Heart left ventricle (tissue), 16 donors: ENCODE data around the gene AIF1L. TPM values are rescaled to one million over a fixed set of nuclear protein-coding genes. Genes with fewer than 3 reads are reported as not detected.
A peak's percentile ranks its signal among the peaks of the same experiment; 100 is the strongest.

Source experiments
- ATAC-seq, 4 donors: fragments of 200-7000 bp; cut with Tn5 transposase; one replicate each; pipeline ENCODE4 v1.9.1; 2020 to 2022; ENCODE audit warnings: moderate library complexity in 4 of 4, mild to moderate bottlenecking in 3 of 4, moderate number of reproducible peaks in 1 of 4
- DNase-seq, 5 donors: peaks; one replicate each; pipeline ENCODE4 v3.0.0-alpha.2; 2020
- H3K27ac ChIP-seq, 12 donors: fragments of 200-600 bp; sonication (generic) in 4 of 12; one replicate each; pipeline versions ENCODE4 v1.5.0 to v1.8.0; 2016 to 2022; ENCODE audit warnings: mild to moderate bottlenecking in 2 of 12
- H3K27me3 ChIP-seq, 9 donors: fragments of 200-600 bp; sonication (generic) in 2 of 9; one replicate each; pipeline versions ENCODE4 v1.5.1 to v1.8.0; 2016 to 2022; ENCODE audit warnings: mild to moderate bottlenecking in 3 of 9
- H3K36me3 ChIP-seq, 9 donors: fragments of 200-600 bp; sonication (generic) in 2 of 9; one replicate each; pipeline versions ENCODE4 v1.5.0 to v1.8.0; 2018 to 2022; ENCODE audit warnings: mild to moderate bottlenecking in 2 of 9
- H3K4me1 ChIP-seq, 12 donors: fragments of 200-600 bp; sonication (generic) in 4 of 12; one replicate each; pipeline versions ENCODE4 v1.5.0 to v1.8.0; 2016 to 2022; ENCODE audit warnings: mild to moderate bottlenecking in 3 of 12
- H3K4me3 ChIP-seq, 12 donors: fragments of 200-600 bp; sonication (generic) in 4 of 12; one replicate each; pipeline versions ENCODE4 v1.5.0 to v1.8.0; 2017 to 2022; ENCODE audit warnings: mild to moderate bottlenecking in 9 of 12, moderate library complexity in 4 of 12
- H3K9me3 ChIP-seq, 12 donors: fragments of 200-600 bp; sonication (generic) in 4 of 12; one replicate each; pipeline versions ENCODE4 v1.5.0 to v1.8.0; 2016 to 2022; ENCODE audit warnings: mild to moderate bottlenecking in 1 of 12
- POLR2A ChIP-seq, 2 donors: fragments of 450-650 bp; IDR thresholded peaks; one replicate each; pipeline ENCODE4 v1.6.1; 2017; ENCODE audit warnings: antibody characterized with exemption in 2 of 2, mild to moderate bottlenecking in 2 of 2, moderate library complexity in 2 of 2
- WGBS, 4 donors: extraction: QIAGEN DNeasy Blood & Tissue Kit in 2 of 4; methylation state at CpG; one replicate each; pipeline versions ENCODE4 v1.1.5 to v1.1.7; 2013 to 2018; 5-methylcytosine and 5-hydroxymethylcytosine counted together
- intact Hi-C, 10 donors: fragments of 100-400 bp; cut with DNase I; formaldehyde crosslinking; loops; one replicate each; pipeline versions ENCODE4 v1.11.1 to v1.14.2; 2022
- polyA plus RNA-seq, 2 donors: library from polyadenylated mRNA; stranded (reverse); fragments of 200-250 nt; gene quantifications; one replicate each; pipeline ENCODE4 v1.2.3, GENCODE V29; 2013
- total RNA-seq, 9 donors: library from RNA; depleted of rRNA in 2 of 9; stranded (reverse); fragments of >200 nt in 2 of 9; fragmentation: NEBNext Ultra II Directional in 3 of 9; extraction: Animal tissue kit (Norgen Biotek cat#: 25700) in 3 of 9; gene quantifications; one replicate each; pipeline versions ENCODE4 v1.1.0 to v1.2.4, GENCODE V29; 2016 to 2023
- TF ChIP-seq, protein P1 (sequence below), 12 donors: fragments of 200-600 bp; sonication (generic) in 4 of 12; IDR thresholded peaks; one replicate each; pipeline versions ENCODE4 v1.5.0 to v1.8.0; 2018 to 2022; ENCODE audit warnings: antibody characterized with exemption in 12 of 12, mild to moderate bottlenecking in 5 of 12
- donor health status: ischemic (EF 13 %, LVEDD 7.1; RV severe dilation, severe dysfunction).
- donor health status: healthy with polysubstance abuse.
- donor health status: DM: no; HTN: yes; CAD: no.
- donor health status: DM: no; HTN: no; CAD: no.
- donor health status: ischemic (EF 25% LVEDD 6.9; RV normal size, moderate dysfunction).
- donor health status: ischemic (EF 25% LVEDD 5.7; RV mildly dilated, moderate dysfunction).
- donor health status: healthy.
- donor health status: DM: yes; HTN: yes; CAD: no.
- donor health status: ischemic (EF 35%, LVEDD 5.7; RV mildly dilated, moderate dysfunction).
- donor health status: nonischemic (EF 11% LVEDD 7.7; RV severe dilation, severe dysfunction).
- donor health status: DM: yes; HTN: yes; CAD: no.
- donor health status: PGD.
- donor health status: ischemic (EF 29% LVEDD 5.4; RV normal size, mild dysfunction).
- donor health status: nonischemic (EF 23%, LVEDD 6.1; RV moderate dilation, normal function).

The AIF1L gene
- total and polyA plus RNA-seq, 11 donors, result 12.1 to 93.8 (median 23.1) TPM

DNA sequence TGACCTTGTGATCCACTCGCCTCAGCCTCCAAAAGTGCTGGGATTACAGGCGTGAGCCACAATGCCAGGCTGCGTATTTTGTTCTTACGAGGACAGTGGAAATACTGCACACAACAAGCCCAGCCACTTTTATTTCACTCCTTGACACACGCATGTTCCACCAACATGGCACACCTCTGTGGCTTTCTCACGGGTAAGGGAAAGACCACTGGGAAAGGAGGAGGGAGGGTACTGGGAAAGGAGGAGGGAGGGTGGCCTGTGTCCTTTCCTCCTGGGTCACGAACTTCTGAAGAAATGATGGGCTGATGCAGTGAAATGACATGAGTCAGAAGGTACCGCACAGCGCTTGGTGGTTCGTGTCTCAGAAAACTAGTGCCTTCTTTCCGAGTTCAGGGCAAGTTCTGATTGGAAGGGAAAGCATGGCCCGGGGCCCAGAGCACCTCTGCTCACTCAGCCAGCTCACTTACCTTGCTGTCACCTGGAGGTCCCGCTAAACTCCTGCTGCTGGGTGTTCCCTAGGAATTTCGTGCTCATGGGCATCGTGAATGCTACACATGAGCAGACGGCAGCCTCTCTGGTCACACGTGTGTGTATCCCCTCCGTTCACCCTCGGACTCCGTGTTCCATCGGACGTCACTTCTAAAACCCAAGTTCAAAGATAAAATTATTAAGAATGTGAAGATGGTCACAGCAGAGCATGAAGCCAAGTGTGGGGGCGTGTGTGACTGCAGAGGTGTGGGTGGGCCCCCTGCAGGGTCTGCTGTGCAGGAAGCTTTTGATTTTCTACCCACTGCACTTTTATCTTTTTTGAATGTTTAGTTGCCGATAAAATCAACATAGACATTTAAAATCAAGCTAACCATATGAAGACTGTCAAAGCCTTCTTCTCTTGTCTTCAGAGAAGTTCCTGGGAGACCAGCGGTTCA, 44.5 kb upstream of the AIF1L start:
- Histone ChIP-seq H3K36me3 (no peaks in the 10 kb centered on the region), H3K27ac (no peak overlapping the region), H3K9me3 (no peaks in the 10 kb centered on the region), H3K4me1 (peaks cover 0 to 3% (median 0%) of the 10 kb centered on the region in 12 donors), H3K27me3 (peaks cover 0 to 10% (median 0%) of the 10 kb centered on the region in 9 donors), H3K4me3 (no peak overlapping the region)
- DNase-seq (no peak), ATAC-seq (no peak)
- TF ChIP-seq, protein P1, sequence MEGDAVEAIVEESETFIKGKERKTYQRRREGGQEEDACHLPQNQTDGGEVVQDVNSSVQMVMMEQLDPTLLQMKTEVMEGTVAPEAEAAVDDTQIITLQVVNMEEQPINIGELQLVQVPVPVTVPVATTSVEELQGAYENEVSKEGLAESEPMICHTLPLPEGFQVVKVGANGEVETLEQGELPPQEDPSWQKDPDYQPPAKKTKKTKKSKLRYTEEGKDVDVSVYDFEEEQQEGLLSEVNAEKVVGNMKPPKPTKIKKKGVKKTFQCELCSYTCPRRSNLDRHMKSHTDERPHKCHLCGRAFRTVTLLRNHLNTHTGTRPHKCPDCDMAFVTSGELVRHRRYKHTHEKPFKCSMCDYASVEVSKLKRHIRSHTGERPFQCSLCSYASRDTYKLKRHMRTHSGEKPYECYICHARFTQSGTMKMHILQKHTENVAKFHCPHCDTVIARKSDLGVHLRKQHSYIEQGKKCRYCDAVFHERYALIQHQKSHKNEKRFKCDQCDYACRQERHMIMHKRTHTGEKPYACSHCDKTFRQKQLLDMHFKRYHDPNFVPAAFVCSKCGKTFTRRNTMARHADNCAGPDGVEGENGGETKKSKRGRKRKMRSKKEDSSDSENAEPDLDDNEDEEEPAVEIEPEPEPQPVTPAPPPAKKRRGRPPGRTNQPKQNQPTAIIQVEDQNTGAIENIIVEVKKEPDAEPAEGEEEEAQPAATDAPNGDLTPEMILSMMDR (IDR thresholded peaks at IDR 0.05), result no peak
- no peak for TF ChIP-seq POLR2A (IDR thresholded peaks at IDR 0.05)
- intact Hi-C loops, result loop anchor here in 4 of 10 donors (10.0 kb wide), 2 partner anchors 73 to 283 kb away; partner anchors contain the start of gene NUP214 (in 1 of the 4)
- WGBS, 4 donors, result 76 to 84% (median 82%) methylated on average over 25 of the region's 25 CpGs

DNA sequence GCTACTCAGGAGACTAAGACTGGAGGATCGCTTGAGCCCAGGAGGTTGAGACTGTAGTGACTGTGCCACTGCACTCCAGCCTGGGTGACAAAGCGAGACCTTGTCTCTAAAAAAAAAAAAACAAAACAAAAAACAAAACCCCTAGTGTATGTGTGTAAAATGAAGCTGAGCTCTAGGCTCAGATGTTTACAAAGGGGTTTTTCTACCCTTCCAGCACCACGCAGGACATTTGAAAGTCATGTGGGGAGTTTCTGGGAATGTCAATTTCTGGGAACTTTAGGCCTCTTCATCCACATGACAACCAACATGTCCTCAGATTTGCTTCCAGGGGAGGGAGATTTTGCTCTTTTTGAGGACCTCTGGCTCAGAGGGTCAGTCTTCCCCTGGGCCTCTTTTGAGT, 42.4 kb upstream of the AIF1L start:
- Histone ChIP-seq H3K9me3 (no peaks in the 10 kb centered on the region), H3K27ac (no peak overlapping the region), H3K36me3 (no peaks in the 10 kb centered on the region), H3K27me3 (peaks cover 0 to 10% (median 0%) of the 10 kb centered on the region in 9 donors), H3K4me3 (no peak overlapping the region), H3K4me1 (peaks cover 0 to 6% (median 0%) of the 10 kb centered on the region in 12 donors)
- 90 to 92% (median 91%) methylated on average over 3 of the region's 3 CpGs for WGBS, 4 donors
- intact Hi-C loops, result loop anchor here in 4 of 10 donors (10.0 kb wide), 2 partner anchors 71 to 281 kb away; partner anchors contain the start of gene NUP214 (in 1 of the 4)
- ATAC-seq (no peak), DNase-seq (no peak)
- no peak for TF ChIP-seq POLR2A (IDR thresholded peaks at IDR 0.05)
- TF ChIP-seq, protein P1 (IDR thresholded peaks at IDR 0.05), result no peak

DNA sequence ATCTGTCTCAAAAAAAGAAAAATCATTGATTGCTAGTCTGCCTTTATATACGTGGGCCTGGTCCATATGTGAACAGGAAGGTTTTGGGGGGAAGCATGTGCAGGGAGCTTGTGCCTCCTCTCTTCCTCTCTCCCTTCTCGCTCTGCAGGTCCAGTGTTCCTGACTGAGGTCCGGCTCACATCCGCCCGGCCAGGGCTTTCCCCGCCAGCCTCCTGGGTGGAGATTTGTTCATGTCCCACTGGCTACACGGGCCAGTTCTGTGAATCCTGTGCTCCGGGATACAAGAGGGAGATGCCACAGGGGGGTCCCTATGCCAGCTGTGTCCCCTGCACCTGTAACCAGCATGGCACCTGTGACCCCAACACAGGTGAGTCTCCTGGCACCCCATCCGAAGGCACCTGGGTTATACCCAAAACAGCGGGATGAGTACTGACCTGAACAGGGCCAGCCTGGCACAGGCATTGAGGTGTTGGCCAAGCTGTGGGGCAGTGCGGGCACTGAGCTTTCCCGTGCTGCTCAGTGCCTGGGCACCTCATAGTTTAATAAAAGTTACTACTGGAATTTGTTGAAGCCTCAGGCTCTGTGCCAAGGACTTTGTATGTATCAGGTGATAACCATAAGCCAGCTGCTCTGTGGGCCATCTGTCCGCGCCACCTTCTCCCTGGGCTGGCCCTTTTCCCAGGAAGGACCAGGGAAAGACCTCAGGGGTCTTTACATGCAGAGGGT, 39.4 kb upstream of the AIF1L start:
- peaks cover 0 to 10% (median 0%) of the 10 kb centered on the region in 9 donors for H3K27me3 ChIP-seq
- intact Hi-C loops, result loop anchor here in 8 of 10 donors (2.0 to 10.0 kb wide), 6 partner anchors 40 to 280 kb away; partner anchors contain the start of genes NUP214 (in 5 of the 8) and AIF1L (in 2 of the 8)
- no peak overlapping the region for H3K4me3 ChIP-seq
- no peak for DNase-seq
- H3K9me3 ChIP-seq, result no peaks in the 10 kb centered on the region
- ATAC-seq, result peak in 2 of 4 donors; percentile 25 to 57
- WGBS, 4 donors, result 71 to 78% (median 72%) methylated on average over 14 of the region's 14 CpGs
- H3K27ac ChIP-seq, result no peak overlapping the region
- no peaks in the 10 kb centered on the region for H3K36me3 ChIP-seq
- TF ChIP-seq, protein P1 (IDR thresholded peaks at IDR 0.05), result no peak
- TF ChIP-seq POLR2A (IDR thresholded peaks at IDR 0.05), result no peak
- peaks cover 0 to 6% (median 0%) of the 10 kb centered on the region in 12 donors for H3K4me1 ChIP-seq
